OCI-LY1 (cell line): ENCODE data around the gene SULF2.

Experiments used
- H2AFZ ChIP-seq: fragments of 200-600 bp; sonication (generic), shearing (Covaris generic); 2 replicates; pipeline ENCODE4 v1.6.0; 2014; ENCODE audit warnings: antibody characterized with exemption, mild to moderate bottlenecking, low read length
- H3F3A ChIP-seq: fragments of 200-600 bp; sonication (generic), shearing (Covaris generic); 2 replicates; pipeline ENCODE4 v1.6.0; 2014; ENCODE audit warnings: mild to moderate bottlenecking, antibody characterized with exemption, low read length, moderate library complexity; ENCODE audit not compliant: insufficient read depth
- H3K27ac ChIP-seq: fragments of 200-600 bp; sonication (generic); 2 replicates; pipeline ENCODE4 v1.5.1; 2014; ENCODE audit warnings: low read length, mixed run types, mild to moderate bottlenecking, low read depth; ENCODE audit not compliant: poor library complexity, severe bottlenecking
- H3K27me3 ChIP-seq: fragments of 200-600 bp; sonication (generic); 2 replicates; pipeline ENCODE4 v1.6.0; 2014; ENCODE audit warnings: antibody characterized with exemption, mild to moderate bottlenecking, low read length, moderate library complexity; ENCODE audit not compliant: insufficient read depth
- H3K36me3 ChIP-seq: fragments of 200-600 bp; sonication (generic); 2 replicates; pipeline ENCODE4 v1.6.1; 2014; ENCODE audit warnings: mild to moderate bottlenecking, antibody characterized with exemption, low read length, moderate library complexity, mixed read lengths; ENCODE audit not compliant: insufficient read depth
- H3K4me1 ChIP-seq: fragments of 200-600 bp; sonication (generic); 2 replicates; pipeline ENCODE4 v1.5.1; 2014; ENCODE audit warnings: mild to moderate bottlenecking, low read length, moderate library complexity; ENCODE audit not compliant: insufficient read depth, severe bottlenecking
- H3K4me2 ChIP-seq: fragments of 200-600 bp; sonication (generic), shearing (Covaris generic); 2 replicates; pipeline ENCODE4 v1.6.1; 2014; ENCODE audit warnings: low read length
- H3K4me3 ChIP-seq: fragments of 200-600 bp; sonication (generic); 2 replicates; pipeline ENCODE4 v1.5.1; 2014; ENCODE audit warnings: low read length, low read depth, mild to moderate bottlenecking, mixed read lengths; ENCODE audit not compliant: poor library complexity, severe bottlenecking
- H3K79me2 ChIP-seq: fragments of 200-600 bp; shearing (Covaris generic); 2 replicates; pipeline ENCODE4 v1.6.1; 2016; ENCODE audit warnings: mixed run types, low read length, mixed read lengths; ENCODE audit not compliant: insufficient read depth
- H3K9ac ChIP-seq: fragments of 200-600 bp; sonication (generic), shearing (Covaris generic); 2 replicates; pipeline ENCODE4 v1.6.1; 2014; ENCODE audit warnings: mild to moderate bottlenecking, low read length, mixed read lengths
- H3K9me2 ChIP-seq: fragments of 200-600 bp; sonication (generic), shearing (Covaris generic); 2 replicates; pipeline ENCODE4 v1.6.1; 2014; ENCODE audit warnings: low read depth, mild to moderate bottlenecking, low read length, mixed read lengths
- H3K9me3 ChIP-seq: fragments of 200-600 bp; shearing (Covaris generic); 2 replicates; pipeline ENCODE4 v1.6.1; 2014; ENCODE audit warnings: low read length, mixed read lengths
- H4K20me1 ChIP-seq: fragments of 200-600 bp; sonication (generic), shearing (Covaris generic); 2 replicates; pipeline ENCODE4 v1.6.0; 2016; ENCODE audit warnings: mild to moderate bottlenecking, low read length; ENCODE audit not compliant: insufficient read depth
- CTCF ChIP-seq: fragments of 200-600 bp; sonication (generic), shearing (Covaris generic); IDR thresholded peaks from 2 replicates; pipeline ENCODE4 v1.5.1; 2017; ENCODE audit warnings: mild to moderate bottlenecking, antibody characterized with exemption, low read length, moderate library complexity, mixed read lengths
- EZH2 ChIP-seq: fragments of 200-600 bp; sonication (generic), shearing (Covaris generic); IDR thresholded peaks from 2 replicates; pipeline ENCODE4 v1.8.0; 2017; ENCODE audit warnings: borderline replicate concordance, mixed run types, mild to moderate bottlenecking, antibody characterized with exemption, low read length, moderate library complexity, mixed read lengths

SULF2 gene

DNA sequence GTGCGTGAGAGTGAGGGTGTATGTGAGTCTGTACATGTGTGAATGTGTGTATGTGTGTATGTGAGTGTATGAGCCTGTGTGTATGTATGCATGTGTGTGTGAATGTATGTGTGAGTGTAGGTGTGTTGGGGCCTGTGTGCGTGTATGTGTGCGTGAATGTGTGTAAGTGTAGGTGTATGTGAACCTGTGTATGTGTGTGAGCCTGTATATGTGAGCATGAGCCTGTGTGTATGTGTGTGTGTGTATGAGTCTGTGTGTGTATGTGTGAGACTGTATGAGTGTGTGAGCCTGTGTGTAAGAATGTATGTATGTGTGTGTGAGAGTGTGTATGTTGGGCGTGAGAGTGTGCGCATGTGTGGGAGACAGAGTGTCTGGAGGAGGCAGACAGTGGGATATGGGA lies 15.8 kb upstream of the SULF2 start:
- H3K4me2 ChIP-seq: no peak overlapping the region
- no peaks in the 10 kb centered on the region for H3F3A ChIP-seq
- H3K9ac ChIP-seq: no peak overlapping the region
- no peak overlapping the region for H3K27ac ChIP-seq
- H3K9me3 ChIP-seq: no peaks in the 10 kb centered on the region
- H3K4me3 ChIP-seq: no peak overlapping the region
- no peaks in the 10 kb centered on the region for H3K27me3 ChIP-seq
- H3K9me2 ChIP-seq: no peaks in the 10 kb centered on the region
- no peak for TF ChIP-seq CTCF
- TF ChIP-seq EZH2: no peak
- no peaks in the 10 kb centered on the region for H3K4me1 ChIP-seq
- H3K36me3 ChIP-seq: no peaks in the 10 kb centered on the region
- no peaks in the 10 kb centered on the region for H4K20me1 ChIP-seq
- H2AFZ ChIP-seq: no peak overlapping the region
- no peaks in the 10 kb centered on the region for H3K79me2 ChIP-seq

GRCh38 chr20:47800623-47801022 lies 15.3 kb upstream of the SULF2 start:
- Histone ChIP-seq H3K27ac (no peak overlapping the region), H3K36me3 (no peaks in the 10 kb centered on the region), H3K9ac (no peak overlapping the region), H3K9me2 (no peaks in the 10 kb centered on the region), H3K9me3 (no peaks in the 10 kb centered on the region), H3K27me3 (no peaks in the 10 kb centered on the region), H3K4me2 (no peak overlapping the region), H3K4me1 (no peaks in the 10 kb centered on the region), H3K79me2 (no peaks in the 10 kb centered on the region), H2AFZ (no peak overlapping the region), H3K4me3 (no peak overlapping the region), H3F3A (no peaks in the 10 kb centered on the region), H4K20me1 (no peaks in the 10 kb centered on the region)
- no peak for TF ChIP-seq EZH2
- no peak for TF ChIP-seq CTCF

GRCh38 chr20:47799116-47799715 lies 13.9 kb upstream of the SULF2 start:
- Histone ChIP-seq H4K20me1 (no peaks in the 10 kb centered on the region), H3K4me2 (no peak overlapping the region), H3K9ac (no peak overlapping the region), H3K79me2 (no peaks in the 10 kb centered on the region), H3K9me3 (no peaks in the 10 kb centered on the region), H3K27me3 (no peaks in the 10 kb centered on the region), H3K4me1 (no peaks in the 10 kb centered on the region), H3F3A (no peaks in the 10 kb centered on the region), H3K36me3 (no peaks in the 10 kb centered on the region), H3K9me2 (no peaks in the 10 kb centered on the region), H3K27ac (no peak overlapping the region), H3K4me3 (no peak overlapping the region), H2AFZ (no peak overlapping the region)
- TF ChIP-seq EZH2: no peak
- TF ChIP-seq CTCF: no peak
